NCI-H187 treated with DMSO at 0.1 percent for 48 hours (cell line): ENCODE data around the gene CSTF2T.
A peak's percentile ranks its signal among the peaks of the same experiment; 100 is the strongest.

Source experiments
- DNase-seq: peaks from one replicate; lab custom pipeline; 2025; lab: John Stamatoyannopoulos, UW

The CSTF2T gene, protein sequence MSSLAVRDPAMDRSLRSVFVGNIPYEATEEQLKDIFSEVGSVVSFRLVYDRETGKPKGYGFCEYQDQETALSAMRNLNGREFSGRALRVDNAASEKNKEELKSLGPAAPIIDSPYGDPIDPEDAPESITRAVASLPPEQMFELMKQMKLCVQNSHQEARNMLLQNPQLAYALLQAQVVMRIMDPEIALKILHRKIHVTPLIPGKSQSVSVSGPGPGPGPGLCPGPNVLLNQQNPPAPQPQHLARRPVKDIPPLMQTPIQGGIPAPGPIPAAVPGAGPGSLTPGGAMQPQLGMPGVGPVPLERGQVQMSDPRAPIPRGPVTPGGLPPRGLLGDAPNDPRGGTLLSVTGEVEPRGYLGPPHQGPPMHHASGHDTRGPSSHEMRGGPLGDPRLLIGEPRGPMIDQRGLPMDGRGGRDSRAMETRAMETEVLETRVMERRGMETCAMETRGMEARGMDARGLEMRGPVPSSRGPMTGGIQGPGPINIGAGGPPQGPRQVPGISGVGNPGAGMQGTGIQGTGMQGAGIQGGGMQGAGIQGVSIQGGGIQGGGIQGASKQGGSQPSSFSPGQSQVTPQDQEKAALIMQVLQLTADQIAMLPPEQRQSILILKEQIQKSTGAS

DNA sequence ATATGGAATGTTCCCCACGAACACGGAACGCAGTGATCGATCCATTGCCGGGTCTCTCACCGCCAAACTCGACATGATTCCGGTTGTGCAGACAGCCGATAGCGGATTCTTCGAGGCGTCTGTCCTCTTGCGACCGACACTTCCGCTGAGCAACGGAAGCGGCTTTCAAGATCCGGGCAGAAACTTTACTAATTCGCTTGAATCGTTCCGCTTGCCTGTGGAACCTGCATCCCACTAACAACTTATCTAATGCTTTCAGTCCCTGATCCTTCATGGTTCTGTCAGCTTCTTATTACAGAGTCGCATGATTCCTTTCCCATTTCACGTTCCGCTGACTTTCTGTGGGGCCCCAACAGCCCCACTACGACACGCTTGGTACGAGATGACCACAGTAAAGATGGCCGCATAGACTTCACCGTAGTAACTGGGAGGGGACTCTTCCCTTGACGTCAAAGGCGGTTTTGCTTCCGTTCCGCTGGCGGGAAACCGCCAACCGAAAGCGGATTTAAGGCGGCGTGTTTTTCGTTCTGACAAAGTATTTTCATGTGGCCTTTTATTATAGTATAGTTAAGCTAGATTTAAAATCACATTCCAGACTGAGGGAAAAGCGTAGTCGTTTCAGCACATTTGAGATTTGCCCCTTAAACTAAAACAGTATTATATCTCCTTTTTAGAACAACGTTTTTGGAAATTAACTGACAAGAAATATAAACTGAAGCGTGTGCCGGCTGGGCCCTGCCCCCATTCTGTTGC is at the start of gene CSTF2T:
CSTF2T (minus strand) TSS at position 121 of the 753 bp plus-strand sequence; CDS start at position 75, 46 bp downstream.
- DNase-seq, result peak; percentile 9

DNA sequence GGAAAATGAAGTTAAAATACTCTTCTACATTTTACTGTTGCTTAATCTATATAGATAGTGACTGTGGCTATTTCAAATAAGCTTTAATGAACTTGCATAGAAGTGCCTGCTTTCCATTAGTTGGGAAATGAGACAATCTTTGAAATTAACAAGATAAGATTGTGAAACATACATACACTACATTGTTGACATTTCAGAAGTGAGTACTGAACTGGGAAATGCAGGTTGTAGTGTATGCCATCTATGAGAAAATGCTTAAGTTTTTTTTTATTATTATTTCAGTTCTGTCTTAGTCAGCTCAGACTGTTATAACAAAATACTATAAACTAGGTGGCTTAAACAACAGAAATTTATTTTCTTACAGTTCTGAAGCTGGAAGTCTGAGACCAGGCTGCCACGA is 49.6 kb upstream of the CSTF2T start:
- no peak for DNase-seq

DNA sequence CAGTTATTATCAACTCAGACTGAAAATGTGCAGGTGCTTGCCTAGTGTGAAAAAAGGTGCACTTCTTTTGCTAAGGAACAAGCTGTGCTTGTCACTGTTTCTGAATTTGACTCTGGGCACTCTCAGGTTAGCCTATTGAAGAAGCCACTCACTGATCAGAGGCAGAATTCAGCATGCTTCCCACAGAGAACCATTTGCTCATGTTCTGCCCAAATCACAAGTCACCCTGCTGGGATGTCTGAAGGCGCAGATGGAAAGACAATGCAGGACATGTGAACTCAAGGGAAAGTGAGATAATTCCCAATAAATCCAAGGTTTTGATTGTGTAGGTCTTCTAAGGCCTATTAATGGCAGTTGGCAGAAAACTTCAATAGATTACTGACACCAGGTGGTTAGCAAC is 47.8 kb upstream of the CSTF2T start:
- DNase-seq, result no peak

DNA sequence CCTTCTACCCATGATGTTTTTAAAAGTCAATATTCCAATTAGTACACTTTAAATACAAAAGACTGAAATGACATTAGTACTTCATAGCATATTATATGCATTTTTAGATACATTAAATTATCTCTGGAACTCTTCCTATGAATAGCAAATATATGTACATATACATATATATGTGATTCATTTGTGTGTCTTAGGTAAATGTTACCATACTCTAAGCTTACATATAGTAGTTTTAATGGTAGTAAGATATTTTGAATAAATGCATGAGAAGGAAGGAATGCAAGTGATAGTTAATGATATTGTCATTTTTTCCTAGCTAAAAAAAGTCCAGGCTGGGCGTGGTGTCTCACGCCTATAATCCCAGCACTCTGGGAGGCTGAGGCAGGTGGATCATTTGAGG is 46.0 kb upstream of the CSTF2T start:
- no peak for DNase-seq

DNA sequence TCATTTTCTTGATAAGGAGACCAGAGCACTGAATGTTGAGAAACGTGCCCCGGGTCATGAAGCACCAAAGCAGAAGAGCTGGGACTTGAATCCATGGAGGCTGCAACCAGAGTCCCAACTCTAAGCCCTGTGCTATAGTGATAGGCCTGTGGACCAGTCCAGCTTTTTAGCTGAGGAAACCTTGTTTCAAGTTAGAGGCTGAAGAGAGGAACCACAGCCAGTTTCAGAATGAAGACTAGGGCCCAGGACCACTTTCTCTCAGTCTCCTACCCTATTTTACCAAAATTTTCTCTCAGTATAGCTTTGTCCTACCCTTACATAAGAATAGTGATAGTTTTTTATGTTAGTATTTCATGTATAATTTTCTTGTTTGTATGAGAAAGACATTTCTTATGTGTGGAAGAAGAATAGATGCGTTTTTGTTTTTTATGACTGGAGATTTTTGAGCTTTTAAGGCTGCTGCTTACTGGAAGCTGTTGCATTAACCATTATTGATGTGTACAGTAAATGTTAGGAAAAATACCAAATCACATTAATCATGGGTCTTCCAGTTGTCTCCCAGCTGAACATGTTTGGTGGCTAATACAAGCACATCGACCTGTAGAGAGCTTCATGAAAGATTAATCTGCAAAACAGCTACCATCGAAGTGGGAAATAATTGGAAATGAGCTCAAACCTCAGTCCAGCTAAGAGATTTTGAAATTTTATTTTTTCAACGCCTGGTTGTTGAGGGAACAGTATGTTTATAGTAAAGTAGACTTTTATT is 45.0 kb upstream of the CSTF2T start:
- no peak for DNase-seq

DNA sequence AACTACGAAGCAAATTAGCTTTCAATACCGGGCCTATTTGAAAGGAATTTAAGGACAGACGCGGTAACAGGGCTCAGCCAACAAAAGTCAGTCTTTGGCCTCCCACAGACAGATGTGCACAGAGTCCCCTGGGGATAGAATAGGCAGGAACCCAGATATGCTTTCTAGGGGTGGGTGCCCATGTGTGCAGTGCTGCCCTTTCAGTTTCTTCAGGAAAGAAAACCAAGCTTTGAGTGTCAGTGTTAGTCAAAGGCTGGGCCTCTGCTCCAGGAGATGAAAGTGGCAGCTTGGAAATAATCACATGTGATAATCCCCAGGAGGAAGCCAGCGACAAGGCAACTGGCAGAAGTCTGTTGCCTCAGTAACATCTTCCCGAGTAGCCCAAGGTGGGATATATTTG is 43.8 kb upstream of the CSTF2T start:
- DNase-seq, result no peak

DNA sequence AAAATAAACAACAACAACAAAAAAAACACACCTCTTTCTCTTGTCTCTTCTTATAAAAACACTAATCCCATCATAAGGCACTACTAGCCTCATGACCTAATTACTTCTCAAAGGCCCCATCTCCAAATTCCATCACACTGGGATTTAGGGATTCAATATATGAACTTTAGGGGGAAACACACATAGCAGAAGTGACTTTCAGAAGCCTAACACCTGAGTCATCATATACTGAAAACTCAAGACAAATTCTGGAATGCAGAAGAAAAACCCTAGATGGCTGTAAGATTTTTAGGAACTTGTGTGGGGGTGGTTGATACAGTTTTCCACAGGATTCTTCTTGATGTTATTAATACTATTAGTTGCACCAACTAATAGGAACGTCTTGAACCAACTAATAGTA is 33.7 kb upstream of the CSTF2T start:
- DNase-seq, result no peak

DNA sequence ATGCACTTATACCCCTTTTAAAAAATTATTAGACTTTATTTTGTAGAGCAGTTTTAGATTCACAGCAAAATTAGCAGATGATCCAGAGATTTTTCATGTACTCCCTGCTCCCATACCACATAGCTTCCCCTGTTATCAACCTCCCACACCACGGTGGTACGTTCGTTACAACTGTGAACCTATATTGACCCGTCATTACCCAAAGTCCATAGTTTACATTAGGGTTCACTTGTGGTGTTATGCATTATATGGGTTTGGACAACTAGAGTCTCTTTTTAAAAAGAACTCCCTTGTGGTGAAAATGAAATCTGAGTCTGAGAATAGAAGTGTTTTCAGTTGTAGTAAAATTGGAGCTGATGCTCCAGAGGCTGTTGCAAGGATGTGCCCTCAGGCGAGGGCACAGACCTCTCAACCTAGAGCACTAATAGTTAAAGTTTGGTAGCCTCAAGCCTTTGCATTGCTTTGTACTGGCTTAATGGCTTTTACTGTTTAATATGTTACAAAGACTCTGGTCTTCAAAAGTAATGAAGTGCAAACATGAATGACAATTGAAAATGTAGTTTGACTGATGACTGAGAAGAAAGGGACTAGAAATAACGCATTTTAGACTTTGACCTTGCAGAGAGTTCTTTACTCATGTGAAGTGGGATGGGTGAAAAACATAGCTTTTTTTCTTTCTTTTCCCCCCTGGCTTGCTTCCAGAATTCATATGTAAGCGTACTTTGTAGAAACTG is 30.6 kb upstream of the CSTF2T start:
- DNase-seq, result no peak

DNA sequence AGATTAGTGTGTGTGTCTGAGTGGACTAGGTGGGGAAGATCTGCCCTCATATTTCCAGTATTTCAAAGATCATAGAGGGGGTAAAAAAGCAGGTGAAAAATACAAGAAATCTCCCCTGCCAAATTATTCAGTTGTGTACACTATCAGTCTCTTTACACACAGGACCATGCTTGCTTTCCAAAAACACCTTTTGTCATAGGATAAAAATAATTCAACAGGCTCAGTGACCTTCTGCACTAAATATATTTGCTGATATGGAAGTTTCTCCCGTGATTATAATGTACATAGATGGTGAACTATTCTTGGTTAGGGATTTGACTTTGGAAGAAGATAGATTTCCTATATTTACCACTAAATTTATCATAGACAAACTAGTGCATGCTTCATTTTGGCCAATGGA is 24.6 kb upstream of the CSTF2T start:
- no peak for DNase-seq

DNA sequence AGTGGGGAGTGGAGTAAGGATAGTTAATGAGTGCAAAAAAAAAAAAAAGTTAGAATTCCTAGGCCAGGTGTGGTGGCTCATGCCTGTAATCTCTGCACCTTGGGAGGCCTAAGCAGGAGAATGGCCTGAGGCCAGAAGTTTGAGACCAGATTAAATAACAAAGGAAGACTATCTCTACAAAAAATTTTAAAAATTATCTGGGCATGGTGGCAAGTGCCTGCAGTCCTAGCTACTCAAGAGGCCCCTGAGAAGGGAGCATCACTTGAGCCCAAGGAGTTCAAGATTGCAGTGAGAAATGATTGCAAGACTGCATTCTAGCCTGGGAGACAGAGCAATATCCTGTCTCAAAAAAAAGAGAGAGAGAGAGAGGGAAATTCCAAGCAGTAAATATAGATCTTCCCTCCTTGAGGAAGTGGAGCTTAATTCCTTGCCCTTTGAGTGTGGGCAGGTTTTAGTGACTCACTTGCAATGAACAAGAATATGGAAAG is 19.5 kb upstream of the CSTF2T start:
- DNase-seq, result no peak

DNA sequence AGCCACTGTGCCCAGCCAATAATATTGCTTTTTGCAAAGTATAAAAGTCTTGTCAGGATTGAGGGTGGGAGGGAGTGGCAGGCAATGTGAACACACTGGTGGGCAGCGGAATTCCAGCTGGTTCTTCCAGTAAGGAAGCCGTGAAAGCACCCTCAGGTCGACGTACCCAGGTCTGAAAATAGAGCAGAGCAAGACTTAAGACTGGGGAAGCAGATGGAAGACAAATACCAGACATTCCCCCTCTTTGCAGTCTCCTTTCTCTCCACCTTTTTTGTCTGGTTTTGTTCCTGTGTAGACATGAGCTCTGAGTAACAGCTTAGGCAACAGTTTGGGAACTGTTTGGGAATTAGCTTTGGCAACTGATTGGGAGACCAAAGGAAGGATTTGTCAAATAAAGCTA is 17.6 kb upstream of the CSTF2T start:
- no peak for DNase-seq

DNA sequence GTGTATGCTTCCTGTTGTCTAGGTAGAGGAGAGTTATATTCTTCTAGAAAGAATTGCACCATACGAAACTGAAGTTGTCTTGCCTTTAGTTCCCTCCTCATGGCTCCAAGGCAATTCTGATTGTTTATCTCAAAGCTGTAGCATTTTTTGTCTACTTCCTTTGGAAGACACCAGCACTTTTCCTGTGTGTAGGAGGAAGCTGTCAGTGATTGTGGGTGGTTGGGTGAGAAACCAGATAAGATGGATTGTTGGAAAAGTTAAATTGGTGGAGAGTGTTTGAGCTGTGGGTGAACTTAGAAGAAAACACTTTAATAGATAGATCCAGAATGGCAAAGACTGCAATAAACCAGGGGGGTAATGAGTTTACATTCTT is 12.1 kb upstream of the CSTF2T start:
- no peak for DNase-seq

DNA sequence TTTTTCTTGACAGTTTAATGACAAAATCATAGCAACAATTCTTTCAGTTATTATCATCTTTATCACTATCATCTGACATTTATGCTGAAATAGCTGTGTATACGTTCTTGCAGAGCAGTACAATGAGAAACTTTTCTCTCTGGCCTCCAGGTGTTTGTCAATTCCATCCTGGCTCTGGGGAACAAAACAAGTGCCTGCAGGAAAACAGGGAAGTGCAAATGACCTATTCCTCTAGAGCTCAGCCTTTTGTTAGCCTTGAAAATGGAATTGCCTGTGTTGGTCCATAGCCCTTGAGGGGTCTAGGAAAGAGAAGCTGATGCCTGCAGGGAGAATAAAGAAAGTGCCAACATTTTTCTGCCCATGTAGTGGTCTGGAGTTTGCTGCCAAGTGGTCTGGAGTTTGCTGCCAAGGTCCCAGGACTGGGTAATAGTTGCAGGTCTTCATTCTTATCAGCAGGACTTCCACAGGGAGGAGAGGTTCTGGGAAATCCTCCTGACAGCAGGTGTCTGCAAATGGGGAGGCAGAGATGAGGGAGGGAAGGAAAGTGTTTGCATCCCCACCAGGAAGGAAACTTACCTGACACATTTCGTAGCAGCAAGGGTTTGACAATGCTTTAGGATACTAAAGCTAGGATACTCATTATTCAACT is 10.1 kb upstream of the CSTF2T start:
- no peak for DNase-seq

DNA sequence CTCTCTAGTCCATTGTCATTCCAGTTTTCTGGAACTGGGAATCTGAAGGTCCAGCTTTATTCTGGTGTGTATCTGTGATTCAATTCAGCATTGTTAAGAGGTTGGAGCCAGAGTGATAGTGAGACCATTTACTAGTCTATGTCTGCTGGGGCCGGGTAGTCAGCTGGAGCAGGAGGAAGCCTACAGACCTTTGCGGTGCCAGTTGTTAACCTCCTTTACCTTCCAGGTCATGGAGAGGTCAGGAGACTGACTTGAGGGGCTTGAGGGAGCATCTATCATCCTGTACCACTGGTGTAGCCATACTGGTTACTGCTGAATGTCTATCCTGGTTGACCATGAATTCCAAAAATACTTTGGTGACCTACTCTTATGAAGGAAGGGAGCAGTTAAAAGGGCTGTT is 9.2 kb upstream of the CSTF2T start:
- no peak for DNase-seq

DNA sequence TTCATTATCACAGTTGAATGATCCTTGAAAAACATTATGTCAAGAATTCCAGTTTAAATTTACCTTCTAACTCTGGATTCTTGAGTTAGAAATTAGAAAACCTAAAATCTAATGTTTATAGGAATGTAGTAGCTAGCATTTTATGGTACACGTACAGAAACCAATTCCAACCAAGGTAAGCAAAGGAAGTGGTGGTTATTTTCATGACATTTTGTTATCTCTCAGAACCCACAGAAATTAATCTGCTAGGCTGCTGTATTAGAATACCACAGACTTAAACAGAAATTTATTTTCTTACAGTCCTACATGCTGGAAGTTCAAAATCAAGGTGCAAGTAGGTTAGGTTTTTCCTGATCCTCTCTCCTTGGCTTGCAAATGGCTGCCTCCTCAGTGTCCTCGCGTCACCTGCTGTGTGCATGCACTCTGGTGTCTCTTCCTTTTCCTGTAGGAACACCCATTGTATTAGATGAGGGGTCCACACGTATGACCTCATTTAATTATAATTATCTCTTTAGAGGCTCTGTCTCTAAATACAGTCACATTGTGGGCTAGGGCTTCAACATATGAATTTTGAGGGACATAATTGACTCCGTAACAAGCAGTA is 8.5 kb upstream of the CSTF2T start:
- DNase-seq, result no peak

DNA sequence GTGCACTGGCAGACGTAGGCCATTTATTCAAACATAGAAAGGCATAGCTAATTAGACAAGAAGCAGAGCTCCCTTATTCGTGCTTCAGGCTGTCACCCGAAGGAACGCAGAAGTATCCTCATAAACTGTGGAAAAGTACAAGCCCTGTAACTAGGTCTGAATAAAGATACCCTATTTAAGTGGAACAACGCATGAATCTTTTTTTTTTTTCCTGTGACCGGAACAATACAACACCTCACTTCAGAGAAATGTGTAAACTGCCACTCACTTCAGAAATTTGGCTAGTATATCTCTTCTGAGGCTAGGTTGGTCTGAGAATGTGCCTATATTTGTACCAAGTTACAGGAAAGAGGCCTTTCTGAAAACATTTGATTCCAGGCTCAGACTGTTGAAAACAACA is 8.0 kb upstream of the CSTF2T start:
- DNase-seq, result no peak

DNA sequence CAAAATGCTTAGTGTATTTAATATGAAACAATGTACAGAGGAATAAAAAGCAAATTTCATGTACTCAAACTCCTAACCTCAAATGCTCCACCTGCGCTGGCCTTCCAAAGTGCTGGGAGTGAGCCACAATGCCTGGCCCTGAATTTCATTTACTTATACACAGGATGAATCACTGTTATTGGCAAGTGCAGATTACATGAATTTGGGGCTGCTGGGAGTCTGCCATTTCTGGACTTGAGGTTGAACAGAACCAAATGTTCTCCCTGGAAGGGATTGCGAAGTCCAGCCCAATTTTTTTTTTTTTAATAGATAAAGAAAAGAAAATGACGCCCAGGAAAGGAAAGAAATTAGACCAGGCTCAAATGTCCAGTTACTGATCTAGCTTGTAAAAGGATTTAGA is 6.8 kb upstream of the CSTF2T start:
- no peak for DNase-seq

DNA sequence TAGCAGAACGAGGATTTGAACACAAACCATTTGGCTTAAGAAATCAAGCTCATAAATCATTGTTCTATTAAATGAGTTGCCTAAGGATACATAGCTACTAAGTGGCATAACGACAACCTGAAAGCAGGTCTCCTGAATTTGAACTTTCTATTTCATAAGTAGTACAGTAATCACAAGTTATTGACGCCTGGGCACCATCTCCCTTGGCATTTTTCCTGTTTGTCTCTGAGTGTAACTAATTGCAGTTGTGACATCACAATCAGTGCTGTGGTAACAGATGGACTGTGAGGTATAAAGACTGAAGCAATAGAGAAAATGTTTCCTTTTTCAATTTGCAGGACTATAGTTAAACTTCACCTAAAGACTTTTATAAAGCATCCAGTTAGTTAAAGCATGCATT is 6.4 kb upstream of the CSTF2T start:
- no peak for DNase-seq

DNA sequence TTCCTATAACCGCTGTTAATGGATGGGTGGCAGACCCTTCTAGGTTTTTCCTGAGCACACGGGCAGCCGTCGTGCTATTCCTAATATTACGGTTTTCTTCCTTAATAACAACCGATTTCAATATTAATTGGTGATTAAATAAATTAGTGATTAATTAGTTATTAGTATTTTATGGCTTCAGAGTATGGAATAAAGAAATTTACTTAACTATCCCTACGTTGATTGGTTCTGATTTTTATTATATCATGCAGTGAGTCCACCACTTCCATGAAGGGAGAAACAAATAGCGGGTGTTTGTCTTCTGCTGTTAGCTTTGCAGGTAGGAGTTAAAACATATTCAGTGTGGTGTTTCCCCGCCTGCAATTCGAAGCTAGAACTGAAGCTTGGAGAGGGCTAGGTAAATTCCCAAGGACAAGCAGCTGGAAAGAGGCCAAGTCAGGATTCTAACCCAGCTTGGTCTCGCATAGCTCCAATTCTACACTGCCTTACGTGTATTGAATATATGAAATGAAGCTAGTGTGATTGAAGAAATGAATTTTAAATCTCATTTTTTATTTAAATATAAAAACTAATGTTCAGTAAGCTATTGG is 928 bp upstream of the CSTF2T start:
- no peak for DNase-seq

DNA sequence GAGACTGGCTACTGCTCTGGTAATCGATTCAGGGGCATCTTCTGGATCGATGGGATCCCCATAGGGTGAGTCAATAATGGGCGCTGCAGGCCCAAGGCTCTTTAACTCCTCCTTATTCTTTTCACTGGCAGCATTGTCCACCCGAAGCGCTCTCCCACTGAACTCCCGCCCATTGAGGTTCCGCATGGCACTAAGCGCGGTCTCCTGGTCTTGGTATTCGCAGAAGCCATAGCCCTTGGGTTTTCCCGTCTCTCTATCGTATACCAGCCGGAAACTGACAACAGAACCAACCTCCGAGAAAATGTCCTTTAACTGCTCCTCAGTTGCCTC is 285 bp downstream of the CSTF2T start:
- no peak for DNase-seq
